ENCODE data around the gene C5orf15. TPM values are rescaled to one million over a fixed set of nuclear protein-coding genes. Genes with fewer than 3 reads are reported as not detected.

C5orf15 gene
- polyA plus RNA-seq, 1 donor (not counting 4 experiments of a cell fraction or from before 2014, with no cell fraction given), result 86.9 TPM

GRCh38 chr5:133953568-133954145 is 14.8 kb downstream of the C5orf15 start:
- no peaks in the 10 kb centered on the region for H3K27me3 ChIP-seq (ENCODE audit: control insufficient read depth, extremely low read depth, insufficient read depth, low read length)
- peaks cover 0 to 8% of the 10 kb centered on the region in 2 experiments for H3K36me3 ChIP-seq (ENCODE audit: control insufficient read depth in 2 of 2, extremely low read depth in 1 of 2, insufficient read depth in 2 of 2, low read length in 2 of 2)
- H3K27ac ChIP-seq (ENCODE audit: control insufficient read depth, insufficient read depth, low read length), result no peak overlapping the region
- FAIRE-seq, result no peak
- H4K20me1 ChIP-seq (ENCODE audit: control insufficient read depth, extremely low read depth, insufficient read depth, low read length), result no peaks in the 10 kb centered on the region
- H3K4me3 ChIP-seq (ENCODE audit: control insufficient read depth in 2 of 3, extremely low read depth in 1 of 3, insufficient read depth in 2 of 3, low read depth in 1 of 3, low read length in 3 of 3), result no peak overlapping the region
- H3K9ac ChIP-seq (ENCODE audit: control insufficient read depth, extremely low read depth, insufficient read depth, low read length), result no peak overlapping the region
- H3K4me1 ChIP-seq (ENCODE audit: control insufficient read depth, extremely low read depth, insufficient read depth, low read length), result no peaks in the 10 kb centered on the region
- dilution Hi-C loops (cut with MboI; ENCODE audit: extremely low pct_ligation_motif_present, low sequenced_read_pairs), result no loop called here
- no peak overlapping the region for H3K4me2 ChIP-seq (ENCODE audit: control insufficient read depth, extremely low read depth, insufficient read depth, low read depth, low read length)
- no peaks in the 10 kb centered on the region for H3K9me3 ChIP-seq (ENCODE audit: control insufficient read depth, low read depth, low read length)
- no peak for TF ChIP-seq EZH2 (IDR thresholded peaks at IDR 0.05; ENCODE audit: low read length)
- TF ChIP-seq, protein P1, sequence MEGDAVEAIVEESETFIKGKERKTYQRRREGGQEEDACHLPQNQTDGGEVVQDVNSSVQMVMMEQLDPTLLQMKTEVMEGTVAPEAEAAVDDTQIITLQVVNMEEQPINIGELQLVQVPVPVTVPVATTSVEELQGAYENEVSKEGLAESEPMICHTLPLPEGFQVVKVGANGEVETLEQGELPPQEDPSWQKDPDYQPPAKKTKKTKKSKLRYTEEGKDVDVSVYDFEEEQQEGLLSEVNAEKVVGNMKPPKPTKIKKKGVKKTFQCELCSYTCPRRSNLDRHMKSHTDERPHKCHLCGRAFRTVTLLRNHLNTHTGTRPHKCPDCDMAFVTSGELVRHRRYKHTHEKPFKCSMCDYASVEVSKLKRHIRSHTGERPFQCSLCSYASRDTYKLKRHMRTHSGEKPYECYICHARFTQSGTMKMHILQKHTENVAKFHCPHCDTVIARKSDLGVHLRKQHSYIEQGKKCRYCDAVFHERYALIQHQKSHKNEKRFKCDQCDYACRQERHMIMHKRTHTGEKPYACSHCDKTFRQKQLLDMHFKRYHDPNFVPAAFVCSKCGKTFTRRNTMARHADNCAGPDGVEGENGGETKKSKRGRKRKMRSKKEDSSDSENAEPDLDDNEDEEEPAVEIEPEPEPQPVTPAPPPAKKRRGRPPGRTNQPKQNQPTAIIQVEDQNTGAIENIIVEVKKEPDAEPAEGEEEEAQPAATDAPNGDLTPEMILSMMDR (optimal IDR thresholded peaks at IDR 0.05 in 1 of 3, IDR thresholded peaks at IDR 0.05 in 1 of 3, conservative IDR thresholded peaks at IDR 0.05 in 1 of 3; ENCODE audit: extremely low read depth in 1 of 3, insufficient read depth in 2 of 3, low read length in 3 of 3), result no peak
- no peak for DNase-seq (ENCODE audit: low read depth, low spot score)
- H2AFZ ChIP-seq (ENCODE audit: control insufficient read depth, low read length), result no peak overlapping the region
- H3K79me2 ChIP-seq (ENCODE audit: control insufficient read depth, insufficient read depth, low read length), result no peaks in the 10 kb centered on the region
- no peaks in the 10 kb centered on the region for H3K9me1 ChIP-seq (ENCODE audit: control insufficient read depth, extremely low read depth, insufficient read depth, low read length)

- TF ChIP-seq EZH2 (IDR thresholded peaks at IDR 0.05; ENCODE audit: low read length), result no peak
- TF ChIP-seq, protein P1 (optimal IDR thresholded peaks at IDR 0.05 in 1 of 3, IDR thresholded peaks at IDR 0.05 in 1 of 3, conservative IDR thresholded peaks at IDR 0.05 in 1 of 3; ENCODE audit: extremely low read depth in 1 of 3, insufficient read depth in 2 of 3, low read length in 3 of 3), result no peak
- Histone ChIP-seq H3K79me2 (ENCODE audit: control insufficient read depth, insufficient read depth, low read length) (no peaks in the 10 kb centered on the region), H3K27me3 (ENCODE audit: control insufficient read depth, extremely low read depth, insufficient read depth, low read length) (no peaks in the 10 kb centered on the region), H3K27ac (ENCODE audit: control insufficient read depth, insufficient read depth, low read length) (no peak overlapping the region), H3K9ac (ENCODE audit: control insufficient read depth, extremely low read depth, insufficient read depth, low read length) (no peak overlapping the region), H3K9me1 (ENCODE audit: control insufficient read depth, extremely low read depth, insufficient read depth, low read length) (no peaks in the 10 kb centered on the region), H3K36me3 (ENCODE audit: control insufficient read depth in 2 of 2, extremely low read depth in 1 of 2, insufficient read depth in 2 of 2, low read length in 2 of 2) (peaks cover 0 to 8% of the 10 kb centered on the region in 2 experiments), H2AFZ (ENCODE audit: control insufficient read depth, low read length) (no peak overlapping the region), H3K4me3 (ENCODE audit: control insufficient read depth in 2 of 3, extremely low read depth in 1 of 3, insufficient read depth in 2 of 3, low read depth in 1 of 3, low read length in 3 of 3) (no peak overlapping the region), H4K20me1 (ENCODE audit: control insufficient read depth, extremely low read depth, insufficient read depth, low read length) (no peaks in the 10 kb centered on the region), H3K4me2 (ENCODE audit: control insufficient read depth, extremely low read depth, insufficient read depth, low read depth, low read length) (no peak overlapping the region), H3K4me1 (ENCODE audit: control insufficient read depth, extremely low read depth, insufficient read depth, low read length) (no peaks in the 10 kb centered on the region), H3K9me3 (ENCODE audit: control insufficient read depth, low read depth, low read length) (no peaks in the 10 kb centered on the region)
- FAIRE-seq (no peak), DNase-seq (ENCODE audit: low read depth, low spot score) (peak; percentile 4)
- dilution Hi-C loops (cut with MboI; ENCODE audit: extremely low pct_ligation_motif_present, low sequenced_read_pairs), result no loop called here
Observed at GRCh38 chr5:133952729-133953567, 15.5 kb downstream of the C5orf15 start.
